ENCODE data around the gene SPATA22.
"Not testable (repeated sequence)": the region's sequence is repeated elsewhere in the genome, so short reads cannot be mapped to it uniquely, and the experiment has no call there.

Gene SPATA22

GRCh38 chr17:3401786-3402185, 69.8 kb downstream of the SPATA22 start:
- no peak for DNase-seq (ENCODE audit: low spot score)
- in situ Hi-C loops (cut with MboI; ENCODE audit: low pct_unique_long_range_greater_than_20kb, low sequenced_read_pairs, unreplicated experiment), result no loop called here
- no peak for TF ChIP-seq CTCF (IDR thresholded peaks at IDR 0.05; ENCODE audit: extremely low read depth, insufficient read depth, missing control alignments)

- no peak for DNase-seq (ENCODE audit: low spot score)
- no peak for TF ChIP-seq CTCF (IDR thresholded peaks at IDR 0.05; ENCODE audit: extremely low read depth, insufficient read depth, missing control alignments)
- in situ Hi-C loops (cut with MboI; ENCODE audit: low pct_unique_long_range_greater_than_20kb, low sequenced_read_pairs, unreplicated experiment), result no loop called here
These were observed 71.6 kb downstream of the SPATA22 start for GRCh38 chr17:3400055-3400454.

- in situ Hi-C loops (cut with MboI; ENCODE audit: low pct_unique_long_range_greater_than_20kb, low sequenced_read_pairs, unreplicated experiment), result no loop called here
- DNase-seq (ENCODE audit: low spot score), result no peak
- no peak for TF ChIP-seq CTCF (IDR thresholded peaks at IDR 0.05; ENCODE audit: extremely low read depth, insufficient read depth, missing control alignments)
These were observed 73.3 kb downstream of the SPATA22 start, which contains the start of gene OR1E1 for GRCh38 chr17:3398310-3398709. Gene OR1E1 (minus strand): TSS chr17:3398410. CDS start chr17:3398410, 0 bp downstream.

- DNase-seq (ENCODE audit: low spot score); in situ Hi-C loops (cut with MboI; ENCODE audit: low pct_unique_long_range_greater_than_20kb, low sequenced_read_pairs, unreplicated experiment): not testable (repeated sequence)
These were observed 73.8 kb downstream of the SPATA22 start for GRCh38 chr17:3397801-3398200.

Data from GM13977 (cell line).